Activated T-cell treated with anti-CD3 and anti-CD28 coated beads for 1 hour (primary cell): ENCODE results near the gene GPR18.
"Not testable (repeated sequence)": the region's sequence is repeated elsewhere in the genome, so short reads cannot be mapped to it uniquely, and the experiment has no call there.

Experiments
- DNase-seq: peaks from one replicate; pipeline ENCODE4 v3.0.0-alpha.2; 2020; ENCODE audit warnings: low read depth

The GPR18 gene

GRCh38 chr13:99266827-99267226 is 8.6 kb upstream of the GPR18 start:
- no peak for DNase-seq

GRCh38 chr13:99265821-99266426 is 7.7 kb upstream of the GPR18 start:
- no peak for DNase-seq

GRCh38 chr13:99265162-99265800 is 7.1 kb upstream of the GPR18 start:
- DNase-seq = no peak

GRCh38 chr13:99264051-99264450 is 5.9 kb upstream of the GPR18 start:
- no peak for DNase-seq

- DNase-seq = no peak
Observed at GRCh38 chr13:99263126-99263785, 5.1 kb upstream of the GPR18 start.

GRCh38 chr13:99261059-99261458 is 2.9 kb upstream of the GPR18 start:
- DNase-seq = no peak

- no peak for DNase-seq
Observed at GRCh38 chr13:99260216-99260615, 2.0 kb upstream of the GPR18 start.

GRCh38 chr13:99258946-99259345 is 767 bp upstream of the GPR18 start:
- DNase-seq = no peak

GRCh38 chr13:99257291-99257690 is 888 bp downstream of the GPR18 start:
- DNase-seq = no peak

- no peak for DNase-seq
Observed at GRCh38 chr13:99256709-99257108, 1.5 kb downstream of the GPR18 start.

- no peak for DNase-seq
Observed at GRCh38 chr13:99256283-99256682, 1.9 kb downstream of the GPR18 start.

- no peak for DNase-seq
Observed at GRCh38 chr13:99255271-99255670, 2.9 kb downstream of the GPR18 start.

GRCh38 chr13:99254830-99255229 is 3.3 kb downstream of the GPR18 start:
- DNase-seq = no peak

GRCh38 chr13:99251921-99252320 is 6.3 kb downstream of the GPR18 start:
- no peak for DNase-seq

- no peak for DNase-seq
Observed at GRCh38 chr13:99250982-99251825, 7.0 kb downstream of the GPR18 start.

GRCh38 chr13:99249606-99250005 is 8.6 kb downstream of the GPR18 start:
- DNase-seq = not testable (repeated sequence)

GRCh38 chr13:99249178-99249577 is 9.0 kb downstream of the GPR18 start:
- not testable (repeated sequence) for DNase-seq

GRCh38 chr13:99246100-99246499 is 12.1 kb downstream of the GPR18 start:
- no peak for DNase-seq

GRCh38 chr13:99237981-99238662 is 20.1 kb downstream of the GPR18 start:
- no peak for DNase-seq

- no peak for DNase-seq
Observed at GRCh38 chr13:99231721-99232120, 26.5 kb downstream of the GPR18 start.

- no peak for DNase-seq
Observed at GRCh38 chr13:99230991-99231390, 27.2 kb downstream of the GPR18 start.

- DNase-seq = not testable (repeated sequence)
Observed at GRCh38 chr13:99230588-99230987, 27.6 kb downstream of the GPR18 start.
